RPMI7951 (cell line): ENCODE data around the gene RNF146. TPM values are rescaled to one million over a fixed set of nuclear protein-coding genes. Genes with fewer than 3 reads are reported as not detected.
"Not testable (repeated sequence)": the region's sequence is repeated elsewhere in the genome, so short reads cannot be mapped to it uniquely, and the experiment has no call there.

Source experiments
- DNase-seq: peaks from one replicate; pipeline ENCODE4 v3.0.0-alpha.2; 2012; ENCODE audit warnings: low read depth
- total RNA-seq: library from RNA; depleted of rRNA; stranded (reverse); fragments of >200 nt; shearing (Covaris generic); gene quantifications from 2 replicates; pipeline ENCODE4 v1.2.3, GENCODE V29; 2014; rRNA removed

The RNF146 gene
- total RNA-seq: 25.4 and 29.1 TPM in 2 replicates

DNA sequence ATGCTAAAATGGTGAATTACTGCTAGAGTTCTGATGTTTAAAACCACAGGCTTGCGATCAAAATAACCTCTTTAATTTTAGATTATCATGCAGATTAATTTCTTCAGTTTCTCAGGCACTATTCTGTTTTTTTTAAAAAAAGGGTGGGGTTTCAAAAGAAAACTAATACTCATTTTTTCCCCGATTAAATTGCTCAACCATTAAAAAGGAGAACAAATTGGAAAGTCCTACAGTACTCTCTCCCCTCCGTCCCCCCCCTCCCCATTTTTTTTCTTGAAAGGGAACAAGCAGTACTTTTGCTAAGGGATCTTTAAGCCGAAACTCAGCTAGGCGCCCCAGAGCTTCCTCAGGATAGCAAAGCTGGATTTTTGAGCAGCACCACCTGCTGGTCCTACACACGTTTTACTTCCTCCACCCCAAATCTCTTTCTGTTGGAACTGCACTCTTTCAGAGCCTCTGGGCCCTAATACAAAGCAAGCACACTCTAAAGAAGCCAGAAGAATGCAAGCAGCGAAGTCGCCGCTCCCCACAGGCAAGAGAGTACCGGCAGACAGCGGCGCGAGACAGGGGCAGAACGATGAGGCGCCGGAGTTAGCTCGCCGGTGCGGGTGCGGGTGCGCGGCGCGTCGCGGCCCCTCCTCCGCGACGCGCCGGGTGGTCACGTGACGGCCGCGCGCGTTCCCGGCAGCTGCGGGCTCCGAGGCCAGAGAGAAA, at the start of gene RNF146:
RNF146 (plus strand) TSS at position 687 of the 714 bp plus-strand sequence. CDS start 13,475 bp downstream, outside the sequence.
- peak; percentile 81 for DNase-seq

- no peak for DNase-seq
Measured at GRCh38 chr6:127219869-127220268, 46.8 kb upstream of the RNF146 start.

DNA sequence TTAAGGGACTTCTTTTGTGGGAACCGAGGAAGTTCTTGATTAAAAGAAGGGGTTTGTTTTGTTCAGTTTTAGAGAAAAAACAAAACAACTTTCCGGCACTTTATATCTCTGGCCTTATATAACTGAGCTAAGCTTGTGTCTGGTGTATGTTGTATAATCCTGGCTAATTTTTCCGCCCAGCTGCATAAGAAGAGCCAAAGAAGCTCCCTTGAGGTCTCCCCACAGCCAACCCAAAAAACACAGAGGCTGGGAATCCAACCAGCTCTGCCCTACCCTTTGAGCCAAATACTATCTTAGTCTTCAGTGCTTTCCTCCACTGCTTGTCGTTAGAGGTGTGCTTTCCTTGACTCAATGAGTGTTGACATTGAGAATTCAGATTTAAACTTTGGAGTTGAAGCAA, 45.5 kb upstream of the RNF146 start:
- DNase-seq: no peak

DNA sequence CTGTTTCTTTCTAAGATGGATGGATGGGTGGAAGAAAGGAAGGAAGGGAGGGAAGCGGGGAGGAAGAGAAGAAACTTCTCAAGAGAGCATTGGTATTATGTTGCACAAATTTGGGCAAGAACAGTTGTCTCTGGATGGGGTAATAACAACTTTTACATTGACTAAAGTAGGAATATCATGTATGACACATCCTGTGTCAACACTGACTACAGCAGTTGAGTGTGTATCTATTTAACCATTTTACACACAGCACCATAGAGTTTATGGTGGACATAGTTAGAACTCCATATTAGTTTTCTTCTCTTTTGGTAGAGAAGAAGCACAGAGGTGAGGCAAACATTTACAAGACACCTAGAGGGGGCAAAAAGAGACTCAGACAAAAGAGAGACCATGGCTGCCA, 44.2 kb upstream of the RNF146 start:
- DNase-seq: no peak

- DNase-seq: no peak
Measured at GRCh38 chr6:127225497-127225896, 41.2 kb upstream of the RNF146 start.

GRCh38 chr6:127233819-127234218, 32.8 kb upstream of the RNF146 start:
- DNase-seq: not testable (repeated sequence)

GRCh38 chr6:127243501-127243900, 23.2 kb upstream of the RNF146 start:
- no peak for DNase-seq

GRCh38 chr6:127247114-127248096, 19.3 kb upstream of the RNF146 start:
- DNase-seq: no peak

- DNase-seq: no peak
Measured at GRCh38 chr6:127249621-127250020, 17.0 kb upstream of the RNF146 start.

GRCh38 chr6:127255286-127255685, 11.4 kb upstream of the RNF146 start:
- DNase-seq: no peak

DNA sequence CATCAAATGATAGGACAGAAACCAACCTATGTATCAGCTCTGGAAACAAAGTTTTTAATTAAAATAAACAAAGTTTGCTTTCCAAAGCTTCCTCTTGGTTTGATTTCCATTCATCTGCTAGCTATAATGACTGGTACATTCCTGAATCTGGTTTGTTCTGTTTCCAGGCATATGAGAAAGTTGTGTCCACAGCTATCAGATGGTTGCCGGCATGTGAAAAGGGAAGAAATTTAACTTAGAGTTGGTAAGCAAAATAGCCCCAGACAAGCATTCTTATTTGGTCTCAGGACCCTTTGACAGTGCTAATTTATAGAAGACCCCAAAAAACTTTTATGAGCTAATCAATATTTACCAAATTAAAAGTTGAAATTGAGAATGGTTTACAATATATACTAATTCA, 3.8 kb upstream of the RNF146 start:
- no peak for DNase-seq

GRCh38 chr6:127263481-127263880, 3.2 kb upstream of the RNF146 start:
- DNase-seq: no peak

DNA sequence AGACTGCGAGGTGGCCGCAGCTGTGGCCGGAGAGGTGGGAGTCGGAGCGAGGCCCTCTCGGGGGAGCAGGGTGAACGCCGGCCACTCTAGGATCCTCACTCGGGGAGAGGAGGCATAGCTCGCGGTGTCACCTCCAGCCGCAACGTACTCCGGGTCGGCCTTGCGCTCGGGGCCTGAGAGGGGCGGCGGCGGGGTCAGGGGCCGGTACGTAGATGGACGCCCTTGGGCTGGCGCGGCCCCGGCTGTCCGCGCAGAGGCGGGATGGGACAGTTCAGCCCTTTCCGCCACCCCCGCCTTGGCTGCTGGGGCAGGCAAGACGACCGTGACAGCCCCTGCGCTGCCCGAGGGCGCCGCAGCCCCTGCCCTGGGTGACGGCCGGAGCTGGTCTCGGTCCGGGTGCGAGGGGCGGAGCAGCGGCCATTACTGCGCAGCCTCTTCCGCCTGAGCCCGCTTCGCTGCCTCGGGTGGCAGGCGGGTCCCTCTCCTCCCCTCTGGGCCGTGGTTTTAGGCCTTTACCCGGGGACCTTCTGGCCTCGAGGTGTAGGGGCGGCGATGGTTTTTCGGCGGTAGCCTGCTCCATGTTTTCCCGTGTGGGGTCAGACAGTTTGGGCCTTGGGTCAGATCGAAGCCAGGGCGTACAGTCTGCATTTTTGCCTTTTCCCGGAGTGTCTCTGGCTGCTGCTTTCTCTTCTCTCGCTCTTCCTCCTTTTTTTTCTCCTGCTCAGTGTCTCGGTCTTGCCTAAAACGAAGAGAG, 405 bp downstream of the RNF146 start:
- no peak for DNase-seq

DNA sequence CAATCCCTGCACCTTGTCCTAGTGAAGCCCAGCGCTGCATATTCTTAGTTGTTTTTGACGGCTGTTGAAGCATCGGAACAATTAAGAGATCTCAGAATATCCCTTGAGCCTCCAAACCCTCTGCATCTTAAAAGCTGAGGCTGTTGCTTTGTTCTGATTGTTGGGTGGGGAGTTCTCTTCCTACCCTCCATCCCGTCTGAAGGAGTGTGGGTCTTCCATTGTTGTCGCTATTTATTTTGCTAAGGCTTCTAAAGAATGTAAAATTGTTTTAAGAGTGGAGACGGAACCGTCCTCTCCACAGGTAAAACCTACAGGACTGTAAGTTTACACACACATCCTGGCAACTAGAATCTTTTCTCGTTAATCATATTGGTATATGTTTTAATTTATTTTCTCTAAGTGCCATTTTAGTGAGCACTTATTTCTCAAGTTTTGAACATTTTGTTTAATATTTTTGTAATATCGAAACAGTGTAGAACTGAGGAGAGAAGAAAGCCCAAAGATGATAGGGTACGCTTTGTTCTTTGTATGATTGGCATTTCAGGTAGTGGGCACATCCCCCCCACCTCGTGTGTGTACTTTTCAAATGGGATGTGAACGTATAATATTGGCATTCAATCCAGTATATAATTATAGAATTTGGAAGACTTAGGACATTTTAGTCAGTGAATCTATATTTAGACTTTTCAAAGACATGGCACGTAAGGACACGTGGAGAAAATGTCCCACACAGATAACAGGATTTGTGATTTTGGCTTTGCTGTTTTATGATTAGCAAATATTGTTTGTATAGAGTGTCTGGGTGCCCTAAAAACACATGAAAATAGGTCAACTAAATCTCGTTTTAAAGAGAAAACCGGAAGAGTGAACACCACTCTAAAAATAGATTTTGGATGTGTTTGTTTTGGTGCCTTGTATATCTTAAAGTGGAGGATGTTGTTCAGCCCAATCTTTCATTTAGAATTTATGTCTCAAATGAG, 1.3 kb downstream of the RNF146 start:
- no peak for DNase-seq

- no peak for DNase-seq
Measured at GRCh38 chr6:127272576-127272975, 5.9 kb downstream of the RNF146 start.

DNA sequence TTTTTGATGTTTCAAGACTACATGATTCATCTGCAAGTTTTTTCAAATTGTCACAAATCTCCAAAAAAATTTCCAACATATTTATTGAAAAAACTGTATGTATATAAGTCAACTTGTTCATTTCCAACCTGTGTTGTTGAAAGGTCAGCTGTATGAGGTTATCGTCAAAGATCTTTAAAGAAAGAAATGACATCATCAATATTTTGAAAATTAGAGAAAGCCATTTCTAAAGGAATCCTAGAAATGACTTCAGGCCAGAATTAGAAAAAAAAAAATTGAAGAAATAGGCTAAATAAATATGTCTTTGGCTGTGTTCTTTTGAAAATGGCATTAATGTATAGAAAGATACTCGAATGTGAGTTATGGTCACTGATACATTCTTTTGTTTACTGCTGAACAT, 6.8 kb downstream of the RNF146 start:
- no peak for DNase-seq

DNA sequence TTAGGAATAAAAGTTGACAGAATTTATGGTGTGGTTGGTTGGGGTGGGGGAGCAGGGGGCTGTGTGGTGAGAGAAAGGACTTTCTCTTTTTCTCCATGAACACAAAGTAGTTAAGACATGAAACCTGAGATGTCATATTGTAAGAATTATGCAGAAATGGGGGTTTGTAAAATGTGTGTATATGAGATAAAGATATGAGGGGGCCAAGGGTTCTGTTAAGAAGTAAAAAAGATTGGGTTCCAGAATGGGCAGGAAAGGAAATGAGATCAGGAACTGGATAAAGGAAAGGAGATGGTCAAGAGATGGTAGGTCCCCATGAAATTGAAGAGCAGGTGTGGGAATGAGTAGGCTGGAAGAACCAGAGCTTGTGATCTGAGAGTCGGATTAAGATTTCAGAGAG, 9.7 kb downstream of the RNF146 start:
- no peak for DNase-seq

- no peak for DNase-seq
Measured at GRCh38 chr6:127277878-127278843, 11.5 kb downstream of the RNF146 start.

DNA sequence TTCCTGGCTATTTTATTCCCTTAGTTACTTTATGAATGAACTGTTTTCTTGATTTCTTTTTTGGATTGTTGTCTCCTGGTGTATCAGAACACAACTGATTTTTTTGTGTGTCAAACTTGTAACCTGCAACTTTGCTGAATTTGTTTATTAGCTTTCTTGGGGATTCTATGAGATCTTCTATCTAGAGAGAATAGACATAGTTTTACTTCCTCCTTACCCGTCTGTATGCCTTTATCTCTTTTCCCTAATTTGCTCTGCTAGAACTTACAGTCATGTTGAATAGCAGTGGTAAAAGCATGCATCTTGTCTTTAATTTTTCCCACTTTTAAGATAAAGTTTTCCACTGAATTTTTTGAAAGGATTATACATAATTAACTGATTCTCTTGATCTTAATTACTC, 13.2 kb downstream of the RNF146 start:
- no peak for DNase-seq

DNA sequence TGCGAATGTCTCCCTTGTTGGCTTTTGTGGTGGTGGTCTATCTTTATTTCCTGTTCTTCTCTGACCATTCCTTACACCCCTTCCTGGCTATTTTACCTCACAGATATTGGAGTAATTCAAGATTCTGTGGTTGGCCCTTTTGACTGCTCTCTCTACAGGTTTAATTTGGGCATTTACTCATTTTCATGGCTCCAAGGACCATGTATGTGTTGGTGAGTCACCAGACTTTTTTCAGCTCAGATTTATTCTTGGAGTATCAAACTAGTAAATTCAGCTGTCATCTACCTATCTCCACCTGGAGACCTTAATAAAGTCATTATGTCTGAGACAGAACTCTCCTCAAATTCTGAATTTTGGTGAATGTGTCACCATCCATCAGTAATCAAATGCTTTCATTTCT, 15.5 kb downstream of the RNF146 start:
- no peak for DNase-seq
